GM21619 (cell line): ENCODE results near the gene NRXN2.

ENCODE experiments used
- ATAC-seq: cut with Tn5 transposase; IDR thresholded peaks from one replicate; pipeline ENCODE4 v1.9.1; 2021; ENCODE audit not compliant: unreplicated experiment

Gene NRXN2

DNA sequence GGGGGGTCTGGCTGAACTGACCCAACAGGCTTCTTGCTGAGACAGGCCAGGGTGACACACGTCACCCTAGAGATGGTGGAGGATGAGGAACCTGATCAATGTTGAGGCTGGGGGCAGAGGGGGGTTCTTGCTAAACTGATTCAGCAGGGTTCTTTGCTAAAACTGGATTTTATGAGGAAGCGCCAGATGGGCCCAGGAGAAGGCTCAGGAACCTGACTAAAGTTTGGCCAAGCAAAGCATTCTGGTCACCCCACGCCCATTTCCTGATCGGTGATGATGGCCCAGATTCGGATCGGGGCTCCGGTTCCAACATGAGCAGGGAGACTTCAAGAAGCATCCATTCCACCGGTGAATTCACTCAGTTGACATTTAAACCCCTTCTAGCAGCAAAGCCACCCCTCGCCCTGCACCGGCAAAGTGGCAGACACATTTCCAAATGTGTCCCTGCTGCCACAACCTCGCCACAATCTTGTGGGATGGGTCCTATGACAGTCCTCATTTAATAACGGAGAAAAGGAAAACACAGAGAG, 166.2 kb downstream of the NRXN2 start:
- ATAC-seq, result no peak
